Activated CD8-positive, alpha-beta memory T cell treated with anti-CD3 and anti-CD28 coated beads for 1 hour (primary cell): ENCODE data around the gene FOLR1.

Experiments used
- DNase-seq, 2 donors: peaks; one replicate each; pipeline ENCODE4 v3.0.0-alpha.2; 2020; ENCODE audit warnings: low read depth in 1 of 2; ENCODE audit errors: extremely low read depth in 1 of 2

Gene FOLR1

GRCh38 chr11:72245263-72245816 is 53.4 kb downstream of the FOLR1 start:
- no peak for DNase-seq
